Measurements from ENCODE around the gene MYBPC1. TPM values are rescaled to one million over a fixed set of nuclear protein-coding genes. Genes with fewer than 3 reads are reported as not detected.
"Not testable (repeated sequence)": the region's sequence is repeated elsewhere in the genome, so short reads cannot be mapped to it uniquely, and the experiment has no call there.

MYBPC1 gene, protein sequence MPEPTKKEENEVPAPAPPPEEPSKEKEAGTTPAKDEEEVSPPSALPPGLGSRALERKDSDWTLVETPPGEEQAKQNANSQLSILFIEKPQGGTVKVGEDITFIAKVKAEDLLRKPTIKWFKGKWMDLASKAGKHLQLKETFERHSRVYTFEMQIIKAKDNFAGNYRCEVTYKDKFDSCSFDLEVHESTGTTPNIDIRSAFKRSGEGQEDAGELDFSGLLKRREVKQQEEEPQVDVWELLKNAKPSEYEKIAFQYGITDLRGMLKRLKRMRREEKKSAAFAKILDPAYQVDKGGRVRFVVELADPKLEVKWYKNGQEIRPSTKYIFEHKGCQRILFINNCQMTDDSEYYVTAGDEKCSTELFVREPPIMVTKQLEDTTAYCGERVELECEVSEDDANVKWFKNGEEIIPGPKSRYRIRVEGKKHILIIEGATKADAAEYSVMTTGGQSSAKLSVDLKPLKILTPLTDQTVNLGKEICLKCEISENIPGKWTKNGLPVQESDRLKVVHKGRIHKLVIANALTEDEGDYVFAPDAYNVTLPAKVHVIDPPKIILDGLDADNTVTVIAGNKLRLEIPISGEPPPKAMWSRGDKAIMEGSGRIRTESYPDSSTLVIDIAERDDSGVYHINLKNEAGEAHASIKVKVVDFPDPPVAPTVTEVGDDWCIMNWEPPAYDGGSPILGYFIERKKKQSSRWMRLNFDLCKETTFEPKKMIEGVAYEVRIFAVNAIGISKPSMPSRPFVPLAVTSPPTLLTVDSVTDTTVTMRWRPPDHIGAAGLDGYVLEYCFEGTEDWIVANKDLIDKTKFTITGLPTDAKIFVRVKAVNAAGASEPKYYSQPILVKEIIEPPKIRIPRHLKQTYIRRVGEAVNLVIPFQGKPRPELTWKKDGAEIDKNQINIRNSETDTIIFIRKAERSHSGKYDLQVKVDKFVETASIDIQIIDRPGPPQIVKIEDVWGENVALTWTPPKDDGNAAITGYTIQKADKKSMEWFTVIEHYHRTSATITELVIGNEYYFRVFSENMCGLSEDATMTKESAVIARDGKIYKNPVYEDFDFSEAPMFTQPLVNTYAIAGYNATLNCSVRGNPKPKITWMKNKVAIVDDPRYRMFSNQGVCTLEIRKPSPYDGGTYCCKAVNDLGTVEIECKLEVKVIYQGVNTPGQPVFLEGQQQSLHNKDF
- total RNA-seq = 398 TPM

DNA sequence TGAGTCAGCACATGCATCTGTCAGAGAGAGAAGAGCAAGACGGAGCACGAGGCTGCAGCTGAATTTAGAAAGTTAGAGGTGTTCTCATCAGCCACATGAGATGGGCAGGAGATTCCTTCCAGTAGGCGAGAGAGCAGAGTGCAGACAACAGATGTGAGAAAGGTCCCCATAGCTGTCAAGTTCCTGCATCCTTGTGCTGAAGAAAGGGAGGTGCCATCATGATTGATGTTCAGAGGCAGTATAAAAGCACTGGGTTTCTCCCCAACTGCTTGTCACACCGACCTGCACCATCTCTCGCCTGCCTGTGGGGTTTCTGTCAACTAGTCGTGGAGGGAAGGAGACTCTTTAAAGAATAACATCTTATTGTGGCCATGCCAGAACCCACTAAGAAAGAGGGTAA, at the start of gene MYBPC1:
MYBPC1 (plus strand) TSS at position 272 of the 400 bp plus-strand sequence; CDS start at position 372, 100 bp downstream.
- no peak for DNase-seq

DNA sequence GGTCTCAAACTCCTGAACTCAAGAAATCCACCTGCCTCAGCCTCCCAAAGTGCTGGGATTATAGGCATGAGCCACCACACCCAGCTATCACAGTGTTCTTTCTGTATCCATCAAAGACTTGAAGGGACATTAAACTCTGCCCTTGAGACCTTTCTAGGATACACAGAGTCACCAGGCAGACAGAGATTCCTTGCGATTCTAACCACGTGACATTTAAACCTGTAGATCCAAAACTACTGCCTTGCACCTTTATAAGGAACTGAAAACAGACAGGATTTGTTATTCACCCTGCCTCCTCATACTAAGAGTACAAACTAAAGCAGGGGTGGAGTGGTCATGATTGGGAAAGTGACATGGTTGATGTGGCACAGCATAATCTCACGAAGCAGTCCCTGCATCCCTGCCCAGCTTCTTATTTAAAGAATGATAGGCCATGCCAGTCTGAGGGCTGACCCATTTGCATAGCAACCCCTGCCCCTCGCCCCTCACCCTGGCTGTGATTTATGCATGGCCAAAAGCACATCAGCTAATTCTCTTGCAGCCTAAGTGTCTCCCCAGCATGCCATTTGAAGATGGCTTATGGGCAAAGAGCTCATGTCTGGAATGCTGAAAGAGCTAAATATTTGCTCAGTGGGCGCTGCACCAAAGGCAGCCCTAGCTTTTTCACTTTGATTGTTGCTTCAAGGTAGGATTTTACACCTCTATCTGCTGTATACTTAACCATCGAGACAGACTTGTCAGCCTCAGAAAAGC, 43.2 kb upstream of the MYBPC1 start:
- DNase-seq = no peak

DNA sequence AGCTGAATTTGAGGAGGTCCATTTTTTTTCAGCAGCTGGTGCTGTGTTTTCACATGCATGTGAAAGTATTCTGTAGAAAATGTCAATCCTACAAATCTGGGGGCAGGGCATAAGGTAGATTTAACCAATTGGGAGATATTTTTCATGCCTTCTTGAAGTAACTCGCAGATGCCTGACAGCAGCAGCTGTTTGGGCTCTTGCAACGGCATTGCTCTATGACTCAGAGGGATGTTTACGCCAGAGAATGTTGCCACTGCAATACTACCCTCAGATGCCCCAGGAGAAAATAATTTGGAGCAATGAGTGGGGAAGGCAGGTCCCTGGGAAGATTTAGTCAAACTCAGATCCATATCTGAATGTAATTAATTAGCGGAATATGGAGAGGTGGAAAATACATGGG, 42.5 kb upstream of the MYBPC1 start:
- peak; percentile 4 for DNase-seq

DNA sequence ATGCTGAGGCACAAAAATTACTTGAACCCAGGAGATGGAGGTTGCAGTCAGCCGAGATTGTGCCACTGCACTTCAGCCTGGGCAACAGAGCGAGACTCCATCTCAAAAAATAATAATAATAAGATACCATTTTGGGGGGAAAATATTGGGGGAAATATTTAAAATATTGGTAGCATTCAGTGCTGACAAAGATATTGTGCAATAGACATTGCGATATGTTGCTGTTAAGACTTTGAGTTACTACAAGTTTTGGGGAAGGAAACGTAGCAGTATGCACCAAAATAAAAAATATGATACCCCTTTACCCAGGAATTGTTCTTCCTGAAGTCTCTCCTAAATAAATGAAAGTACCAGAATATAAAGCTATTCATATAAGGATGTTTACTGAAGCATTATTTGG, 37.7 kb upstream of the MYBPC1 start:
- no peak for DNase-seq

DNA sequence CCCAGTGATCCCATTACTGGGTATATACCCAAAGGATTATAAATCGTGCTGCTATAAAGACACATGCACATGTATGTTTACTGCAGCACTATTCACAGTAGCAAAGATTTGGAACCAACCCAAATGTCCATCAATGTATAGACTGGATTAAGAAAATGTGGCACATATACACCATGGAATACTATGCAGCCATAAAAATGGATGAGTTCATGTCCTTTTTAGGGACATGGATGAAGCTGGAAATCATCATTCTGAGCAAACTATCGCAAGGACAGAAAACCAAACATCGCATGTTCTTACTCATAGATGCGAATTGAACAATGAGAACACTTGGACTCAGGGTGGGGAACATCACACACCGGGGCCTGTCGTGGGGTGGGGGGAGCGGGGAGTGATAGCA, 36.0 kb upstream of the MYBPC1 start:
- DNase-seq = not testable (repeated sequence)

DNA sequence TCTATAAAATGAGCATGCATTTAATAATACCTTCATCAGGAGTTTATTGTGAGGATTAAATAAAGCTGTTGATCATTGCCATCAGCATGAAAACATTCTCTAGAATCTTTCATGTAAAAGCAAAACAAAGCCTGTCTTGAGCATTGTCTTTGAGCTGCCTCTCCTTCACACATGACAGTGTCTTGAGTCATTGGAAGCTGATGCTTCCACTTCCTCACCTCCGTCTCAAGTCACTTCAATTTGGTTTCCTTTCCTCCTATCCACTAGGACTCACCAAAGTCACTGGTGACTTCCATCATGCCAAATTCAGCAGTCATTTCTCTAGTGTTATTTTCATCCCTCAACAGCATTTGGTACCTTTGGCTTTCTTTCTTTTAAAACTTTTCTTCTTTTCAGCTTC, 31.6 kb upstream of the MYBPC1 start:
- DNase-seq = no peak

DNA sequence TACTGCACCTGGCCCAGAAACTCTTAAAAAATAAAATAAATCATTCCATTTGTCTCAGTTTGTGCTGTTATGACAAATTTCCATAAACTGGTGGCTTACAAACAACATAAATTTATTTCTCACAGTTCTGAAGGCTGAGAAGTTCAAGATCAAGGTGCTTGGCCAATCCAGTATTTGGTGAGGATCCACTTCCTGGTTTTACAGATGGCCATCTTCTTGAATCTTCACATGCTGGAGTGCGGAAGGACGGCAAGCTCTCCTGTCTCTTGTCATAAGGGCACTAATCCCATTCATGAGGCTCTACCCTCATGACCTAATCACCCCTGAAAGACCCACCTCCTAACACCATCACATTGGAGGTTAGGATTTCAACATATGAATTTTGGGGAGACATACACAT, 29.9 kb upstream of the MYBPC1 start:
- no peak for DNase-seq

DNA sequence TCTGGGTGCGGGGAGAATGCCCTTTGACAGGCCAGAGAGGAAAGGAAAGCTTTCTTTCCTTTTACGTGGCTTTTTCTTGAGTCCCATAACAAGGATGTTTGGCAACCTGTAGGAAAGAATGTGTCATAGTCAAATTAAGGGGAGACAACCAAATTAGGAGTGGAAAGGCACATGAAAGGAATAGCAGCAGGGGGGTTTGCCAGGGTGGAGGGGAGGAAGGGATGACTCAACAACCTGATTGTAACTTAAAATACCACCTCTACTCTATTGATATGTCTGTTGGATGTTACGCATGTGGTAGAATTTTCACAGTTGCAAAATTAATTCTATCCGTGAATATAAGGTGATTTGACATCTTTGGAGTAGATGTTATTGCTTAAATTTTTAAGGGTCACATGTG, 28.5 kb upstream of the MYBPC1 start:
- no peak for DNase-seq

DNA sequence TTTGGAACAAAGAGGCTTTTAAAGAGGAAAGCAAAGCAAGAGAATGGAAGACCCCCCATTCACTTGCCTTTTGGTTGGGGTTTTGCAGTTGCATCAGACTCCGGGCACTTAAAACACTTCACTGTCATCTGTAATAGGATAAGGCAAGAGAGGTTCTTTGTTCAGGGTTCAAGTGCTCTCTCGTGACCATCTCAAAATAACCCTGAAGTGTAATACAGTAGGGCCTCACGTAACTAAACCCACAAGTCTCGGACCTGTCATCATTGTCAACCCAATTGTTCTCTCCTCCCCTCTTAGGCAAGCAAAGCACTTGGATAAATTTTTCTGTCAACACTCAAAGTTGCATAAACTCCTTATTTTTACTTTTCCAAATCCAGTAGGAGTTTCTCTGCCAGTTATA, 26.9 kb upstream of the MYBPC1 start:
- no peak for DNase-seq

DNA sequence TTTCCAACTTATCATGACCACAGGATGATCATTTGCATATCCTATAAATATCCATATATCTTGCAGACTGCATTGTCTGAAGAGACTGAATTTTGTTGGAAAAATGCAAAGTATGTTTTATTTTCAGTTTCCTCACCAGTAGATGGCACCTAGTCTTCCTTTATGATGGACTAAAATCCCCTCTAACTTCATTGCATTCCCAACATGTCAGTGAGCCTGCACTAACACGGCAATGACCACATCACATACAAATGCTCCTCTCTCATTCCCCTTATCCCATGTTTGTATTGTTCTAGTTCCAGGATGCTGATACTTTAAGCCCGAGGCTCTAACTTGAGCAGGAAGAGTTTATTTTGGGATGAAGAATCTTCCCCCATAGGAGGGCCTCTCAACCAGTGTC, 24.7 kb upstream of the MYBPC1 start:
- DNase-seq = peak; percentile 74

DNA sequence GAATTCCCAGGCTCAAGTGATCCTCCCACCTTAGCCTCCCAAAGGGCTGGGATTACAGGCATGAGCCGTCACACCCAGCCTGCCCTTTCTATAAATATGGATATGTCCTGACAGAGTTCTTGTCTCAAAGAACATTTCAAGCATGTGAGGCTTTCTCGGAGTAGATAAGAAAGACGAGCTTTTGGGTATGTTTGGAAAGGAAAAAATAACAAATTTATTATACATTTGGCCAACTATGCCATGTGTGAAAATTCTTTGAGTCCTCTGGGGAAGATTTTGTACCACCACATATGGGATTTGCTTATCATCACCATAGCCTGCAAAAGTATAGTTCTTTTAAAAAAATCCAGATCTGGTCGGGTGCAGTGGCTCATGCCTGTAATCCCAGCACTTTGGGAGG, 23.7 kb upstream of the MYBPC1 start:
- no peak for DNase-seq

DNA sequence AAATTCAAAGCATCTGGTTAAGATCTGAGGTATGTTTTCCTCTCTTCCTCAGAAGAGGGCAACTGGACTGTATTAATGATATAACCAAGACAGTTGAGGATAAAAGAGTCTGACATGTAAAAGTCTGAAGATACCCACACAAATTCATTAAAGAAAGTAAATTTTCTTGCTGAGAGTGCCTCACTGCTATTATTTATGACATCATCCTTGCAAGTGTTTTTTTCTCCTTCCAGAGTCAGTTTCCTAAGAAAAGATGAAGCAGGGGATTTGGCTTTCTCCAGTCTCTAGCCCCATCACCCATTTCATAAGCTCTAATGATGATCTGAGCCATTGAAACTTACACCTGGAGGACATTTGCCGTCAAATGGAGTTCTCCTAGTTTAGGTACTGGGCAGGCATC, 21.0 kb upstream of the MYBPC1 start:
- no peak for DNase-seq

DNA sequence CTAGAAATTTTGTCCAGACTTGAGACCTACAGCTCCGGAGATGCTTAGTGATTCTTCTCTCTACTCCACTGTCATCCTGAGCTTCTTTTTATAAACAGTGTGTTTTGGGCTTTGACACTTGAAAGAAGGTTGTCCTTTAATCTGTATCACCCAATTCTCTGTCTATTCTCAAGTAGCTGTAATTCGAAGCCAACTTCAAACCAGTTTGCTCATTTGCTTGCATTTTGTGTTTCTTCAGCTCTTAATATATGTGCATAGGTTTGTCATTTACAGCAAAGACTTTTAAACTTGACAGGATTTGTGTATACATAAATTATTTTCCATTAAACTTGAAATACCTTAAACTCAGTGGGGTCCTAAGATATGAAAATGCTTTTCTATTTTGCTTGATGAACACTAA, 16.4 kb upstream of the MYBPC1 start:
- no peak for DNase-seq

DNA sequence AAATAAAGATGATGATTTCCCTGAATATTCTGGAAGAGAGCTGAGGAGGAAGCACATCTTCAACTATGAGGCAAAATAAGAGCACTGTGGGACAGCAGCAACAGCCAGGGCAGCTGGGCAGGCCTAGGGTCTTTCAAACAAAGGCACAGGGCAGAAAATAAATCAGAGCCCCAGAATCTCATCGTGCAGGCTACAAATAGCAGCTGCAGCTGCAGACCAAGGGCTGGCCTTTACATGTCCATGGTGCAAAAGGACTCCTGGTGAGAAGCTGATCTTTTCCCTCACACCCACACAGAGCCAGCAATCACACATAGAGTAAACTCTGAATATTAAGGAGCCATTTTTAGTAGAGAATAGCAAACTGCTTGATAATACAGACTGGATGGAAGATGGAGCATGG, 13.6 kb upstream of the MYBPC1 start:
- DNase-seq = no peak

DNA sequence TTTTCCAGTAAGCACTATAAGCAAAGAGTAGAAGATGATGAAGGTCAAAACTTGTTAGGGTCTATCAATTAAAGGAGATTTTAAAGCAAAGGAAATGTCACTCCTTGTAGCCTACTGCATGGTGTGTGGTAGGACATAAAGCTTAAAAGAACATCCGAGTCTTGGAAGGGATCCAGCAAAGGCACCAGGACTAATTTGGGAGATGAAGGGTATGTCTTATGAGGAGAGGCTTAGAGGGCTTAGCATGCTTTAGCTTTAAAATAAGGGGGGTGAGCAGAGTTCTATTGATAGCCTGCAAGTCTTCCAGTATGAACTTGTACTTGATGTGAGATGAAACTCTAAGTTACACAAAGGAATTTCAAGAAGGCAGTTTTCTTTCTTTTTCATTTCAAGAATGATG, 11.8 kb upstream of the MYBPC1 start:
- no peak for DNase-seq

DNA sequence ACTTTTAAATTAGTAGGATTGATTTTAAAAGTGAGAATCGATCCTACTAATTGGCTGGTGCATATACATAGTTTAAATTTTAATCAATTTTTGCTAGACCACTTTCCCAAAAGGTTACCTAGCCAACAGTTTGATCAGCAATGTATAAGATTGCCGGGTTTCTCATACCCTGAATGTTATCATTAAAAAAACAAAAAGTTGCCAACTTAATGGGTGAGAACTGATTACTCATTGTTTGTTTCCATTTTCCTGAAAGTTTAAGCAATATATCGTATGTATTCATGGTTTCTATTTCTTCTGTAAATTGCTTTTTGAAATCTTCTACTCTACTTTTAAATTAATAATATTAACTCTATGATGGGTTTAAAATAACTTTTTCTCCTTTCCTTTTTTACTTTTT, 4.4 kb upstream of the MYBPC1 start:
- no peak for DNase-seq

DNA sequence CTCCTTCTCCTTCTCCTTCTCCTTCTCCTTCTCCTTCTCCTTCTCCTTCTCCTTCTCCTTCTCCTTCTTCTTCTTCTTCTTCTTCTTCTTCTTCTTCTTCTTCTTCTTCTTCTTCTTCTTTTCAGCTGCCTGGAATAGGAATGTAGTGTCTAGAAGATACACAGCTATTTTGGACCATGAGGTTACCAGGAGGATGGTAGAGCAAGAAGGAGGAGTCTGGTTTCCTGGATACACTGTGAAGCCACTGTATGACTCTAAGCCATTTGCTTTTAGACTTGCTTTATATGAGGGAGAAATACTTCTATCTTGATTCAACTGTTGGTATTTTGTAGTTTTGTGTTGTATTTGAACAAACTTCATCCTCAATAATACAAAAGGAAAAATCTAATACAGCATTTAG, 3.0 kb upstream of the MYBPC1 start:
- no peak for DNase-seq

DNA sequence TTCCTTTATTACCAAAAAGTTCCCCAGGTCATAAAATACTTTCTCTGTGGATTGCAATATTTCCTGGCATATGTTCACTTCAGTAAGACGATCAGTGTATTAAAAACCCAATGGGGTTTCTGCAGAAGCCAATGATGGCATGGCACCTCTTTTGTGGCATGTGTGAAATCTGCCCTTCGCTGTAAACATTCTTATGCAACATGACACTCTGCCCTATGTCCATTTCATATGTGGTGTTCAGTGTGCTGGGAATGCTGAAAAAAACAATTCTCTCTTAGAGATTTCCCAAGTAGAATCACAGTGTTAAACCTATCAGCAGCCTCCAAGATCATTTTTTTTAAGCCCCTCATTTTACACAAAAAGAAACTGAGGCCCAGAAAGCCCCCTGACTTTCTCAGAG, 2.3 kb upstream of the MYBPC1 start:
- no peak for DNase-seq

DNA sequence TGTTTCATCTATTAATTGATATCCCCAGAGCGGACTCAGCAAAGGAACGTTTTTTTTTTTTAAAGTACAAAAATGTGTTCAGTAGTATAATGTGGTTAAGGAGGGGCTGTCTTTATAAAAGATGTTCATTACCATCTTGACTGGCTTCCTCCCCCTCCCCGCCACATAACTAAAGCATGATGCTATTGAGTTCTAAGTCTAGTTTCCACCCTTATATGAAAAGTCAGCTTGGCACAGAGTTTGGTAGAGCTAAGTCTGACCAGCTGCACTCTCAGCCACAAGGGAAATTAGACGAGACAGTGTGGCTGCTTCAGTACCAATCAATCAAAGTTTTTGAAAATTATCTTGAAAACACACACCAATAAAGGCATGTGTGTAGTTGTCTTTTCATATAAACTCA, 1.9 kb upstream of the MYBPC1 start:
- peak; percentile 18 for DNase-seq

DNA sequence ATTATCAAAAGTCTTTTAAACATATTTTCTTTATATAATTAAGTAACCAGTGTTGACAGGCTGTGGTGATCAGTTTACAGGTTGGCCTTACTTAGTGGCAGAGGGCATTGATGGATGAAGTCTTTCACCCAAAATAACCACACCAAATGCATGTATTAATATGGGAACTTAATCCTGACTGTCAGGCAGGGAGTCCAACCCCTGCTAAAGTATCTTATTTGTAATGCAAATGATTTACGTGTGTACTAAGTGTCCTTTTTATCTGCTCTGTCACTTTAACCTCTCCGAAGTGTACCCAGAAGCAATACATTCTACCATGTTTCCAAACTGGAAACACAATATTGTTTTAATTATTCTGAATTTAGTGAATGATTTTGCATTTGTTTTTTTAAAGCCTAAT, 1.4 kb downstream of the MYBPC1 start:
- no peak for DNase-seq

DNA sequence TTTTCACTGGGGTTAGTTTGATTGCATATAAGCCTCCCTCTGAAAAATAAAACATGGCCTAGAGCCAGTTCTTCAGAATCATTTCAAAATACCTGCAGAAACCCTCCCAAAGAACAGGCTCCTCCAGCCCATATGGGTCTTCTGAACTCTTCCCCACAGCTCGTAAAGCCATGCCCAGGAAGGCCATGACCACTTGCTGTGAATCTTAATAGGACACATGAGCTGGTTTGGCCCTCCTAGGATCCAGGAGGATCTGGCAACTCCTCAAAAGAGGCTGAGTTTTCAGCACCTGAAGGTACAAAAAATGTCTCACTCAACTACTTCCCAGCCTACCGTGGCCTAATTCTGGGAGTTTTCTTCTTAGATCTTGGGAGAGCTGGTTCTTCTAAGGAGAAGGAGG, 2.4 kb downstream of the MYBPC1 start:
- DNase-seq = no peak

DNA sequence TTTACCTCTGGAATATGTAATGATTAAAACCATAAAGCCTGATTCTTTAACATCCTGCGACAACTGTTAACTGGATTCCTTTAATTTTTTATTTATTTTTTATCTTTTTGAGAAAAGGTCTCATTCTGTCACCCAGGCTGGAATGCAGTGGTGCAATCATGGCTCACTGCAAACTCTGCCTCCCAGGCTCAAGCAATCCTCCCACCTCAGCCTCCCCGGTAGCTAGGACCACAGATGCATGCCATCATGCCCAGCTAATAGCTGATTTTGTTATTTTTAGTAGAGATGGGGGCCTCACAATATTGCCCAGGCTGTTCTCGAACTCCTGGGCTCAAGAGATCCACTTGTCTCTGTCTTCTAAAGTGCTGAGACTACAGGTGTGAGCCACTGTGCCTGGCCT, 3.7 kb downstream of the MYBPC1 start:
- no peak for DNase-seq

Data from skin of body (tissue), 2 donors.